Psoas muscle (tissue), 8 donors: ENCODE measurements around the gene PSMF1. TPM values are rescaled to one million over a fixed set of nuclear protein-coding genes. Genes with fewer than 3 reads are reported as not detected.

ENCODE experiments used
- ATAC-seq, 4 donors: fragments of 200-7000 bp; cut with Tn5 transposase; one replicate each; pipeline ENCODE4 v1.9.1; 2020; ENCODE audit warnings: moderate library complexity in 3 of 4, mild to moderate bottlenecking in 2 of 4
- DNase-seq, 2 donors: peaks; one replicate each; pipeline ENCODE4 v3.0.0-alpha.2; 2020
- H3K27ac ChIP-seq: fragments of 200-600 bp; one replicate; pipeline ENCODE4 v1.8.0; 2022
- H3K27me3 ChIP-seq, 3 donors: fragments of 200-600 bp in 1 of 3; one replicate each; pipeline versions ENCODE4 v1.6.1 to v1.8.0; 2013 to 2022; ENCODE audit warnings: low read length in 2 of 3, mild to moderate bottlenecking in 2 of 3, moderate library complexity in 1 of 3; ENCODE audit not compliant: insufficient read depth in 3 of 3
- H3K36me3 ChIP-seq, 2 donors: fragments of 200-600 bp in 1 of 2; one replicate each; pipeline versions ENCODE4 v1.6.1 to v1.8.0; 2013 to 2022; ENCODE audit warnings: low read depth in 1 of 2, mild to moderate bottlenecking in 1 of 2, moderate library complexity in 1 of 2; ENCODE audit not compliant: insufficient read depth in 1 of 2
- H3K4me1 ChIP-seq: fragments of 200-600 bp; one replicate; pipeline ENCODE4 v1.8.0; 2022
- H3K4me3 ChIP-seq: fragments of 200-600 bp; one replicate; pipeline ENCODE4 v1.8.0; 2022; ENCODE audit warnings: mild to moderate bottlenecking
- H3K9me3 ChIP-seq: fragments of 200-600 bp; one replicate; pipeline ENCODE4 v1.8.0; 2022
- WGBS, 3 donors: extraction: QIAGEN DNeasy Blood & Tissue Kit; methylation state at CpG; one replicate each; pipeline versions ENCODE4 v1.1.6 to v1.1.7; 2013; 5-methylcytosine and 5-hydroxymethylcytosine counted together
- intact Hi-C, 2 donors: fragments of 100-400 bp; cut with DNase I; formaldehyde crosslinking; loops; one replicate each; pipeline versions ENCODE4 v1.11.0 to v1.14.2; 2022
- polyA plus RNA-seq, 3 donors: library from polyadenylated mRNA; stranded (reverse); fragments of 200-250 nt; gene quantifications; one replicate each; pipeline ENCODE4 v1.2.3, GENCODE V29; 2013
- total RNA-seq, 4 donors: library from RNA; stranded (reverse); fragmentation: NEBNext Ultra II Directional in 2 of 4; extraction: Animal tissue kit (Norgen Biotek cat#: 25700) in 2 of 4; gene quantifications; one replicate each; pipeline versions ENCODE4 v1.2.1 to v1.2.4, GENCODE V29; 2021 to 2023
- TF ChIP-seq, protein P1 (sequence below): fragments of 200-600 bp; IDR thresholded peaks from one replicate; pipeline ENCODE4 v1.8.0; 2022; ENCODE audit warnings: antibody characterized with exemption
- donor health status: healthy with polysubstance abuse.
- donor health status: DM: no; HTN: no; CAD: no; lungs with moderate emphysema.
- donor health status: Bipolar disorder and iron deficiency.
- donor health status: healthy.
- donor health status: DM: yes; HTN: yes; CAD: no.
- donor health status: DM: no; HTN: no; CAD: no.
- donor health status: DM: no; HTN: no; CAD: no.
- donor health status: DM: yes; HTN: yes; CAD: no.

Gene PSMF1
- total and polyA plus RNA-seq, 7 donors: 81.0 to 159 (median 137) TPM

DNA sequence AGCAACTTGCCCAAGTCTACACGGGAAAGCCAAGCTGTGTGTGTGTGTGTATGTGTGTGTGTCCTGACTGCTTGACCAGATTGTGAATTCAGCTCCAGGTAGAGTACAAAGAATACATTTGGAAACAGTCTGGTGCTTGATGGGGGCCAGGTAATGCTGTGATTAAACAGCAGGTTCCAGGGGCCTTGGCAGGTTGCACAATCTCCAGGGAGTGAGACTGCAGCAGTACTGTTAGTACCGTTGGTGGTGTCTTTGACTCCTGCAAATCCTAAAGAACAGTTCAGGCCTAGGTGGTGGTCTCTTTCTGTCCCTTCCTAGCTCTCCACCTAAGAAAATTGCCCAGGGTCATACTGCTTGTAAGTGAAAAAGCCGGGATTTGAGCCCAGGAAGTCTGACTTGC is 11.2 kb upstream of the PSMF1 start:
- ATAC-seq (no peak), DNase-seq (no peak)
- H3K27ac ChIP-seq: no peak overlapping the region
- H3K36me3 ChIP-seq: no peaks in the 10 kb centered on the region
- WGBS, 3 donors: 79 to 88% (median 79%) methylated on average over 3 of the region's 3 CpGs
- TF ChIP-seq, protein P1, sequence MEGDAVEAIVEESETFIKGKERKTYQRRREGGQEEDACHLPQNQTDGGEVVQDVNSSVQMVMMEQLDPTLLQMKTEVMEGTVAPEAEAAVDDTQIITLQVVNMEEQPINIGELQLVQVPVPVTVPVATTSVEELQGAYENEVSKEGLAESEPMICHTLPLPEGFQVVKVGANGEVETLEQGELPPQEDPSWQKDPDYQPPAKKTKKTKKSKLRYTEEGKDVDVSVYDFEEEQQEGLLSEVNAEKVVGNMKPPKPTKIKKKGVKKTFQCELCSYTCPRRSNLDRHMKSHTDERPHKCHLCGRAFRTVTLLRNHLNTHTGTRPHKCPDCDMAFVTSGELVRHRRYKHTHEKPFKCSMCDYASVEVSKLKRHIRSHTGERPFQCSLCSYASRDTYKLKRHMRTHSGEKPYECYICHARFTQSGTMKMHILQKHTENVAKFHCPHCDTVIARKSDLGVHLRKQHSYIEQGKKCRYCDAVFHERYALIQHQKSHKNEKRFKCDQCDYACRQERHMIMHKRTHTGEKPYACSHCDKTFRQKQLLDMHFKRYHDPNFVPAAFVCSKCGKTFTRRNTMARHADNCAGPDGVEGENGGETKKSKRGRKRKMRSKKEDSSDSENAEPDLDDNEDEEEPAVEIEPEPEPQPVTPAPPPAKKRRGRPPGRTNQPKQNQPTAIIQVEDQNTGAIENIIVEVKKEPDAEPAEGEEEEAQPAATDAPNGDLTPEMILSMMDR: no peak
- H3K9me3 ChIP-seq: no peaks in the 10 kb centered on the region
- no peaks in the 10 kb centered on the region for H3K4me1 ChIP-seq
- H3K4me3 ChIP-seq: no peak overlapping the region
- H3K27me3 ChIP-seq: no peaks in the 10 kb centered on the region
- intact Hi-C loops: loop anchor here in 1 of 2 donors (5.0 kb wide), 2 partner anchors 105 to 290 kb away; no protein-coding TSS in a partner anchor

DNA sequence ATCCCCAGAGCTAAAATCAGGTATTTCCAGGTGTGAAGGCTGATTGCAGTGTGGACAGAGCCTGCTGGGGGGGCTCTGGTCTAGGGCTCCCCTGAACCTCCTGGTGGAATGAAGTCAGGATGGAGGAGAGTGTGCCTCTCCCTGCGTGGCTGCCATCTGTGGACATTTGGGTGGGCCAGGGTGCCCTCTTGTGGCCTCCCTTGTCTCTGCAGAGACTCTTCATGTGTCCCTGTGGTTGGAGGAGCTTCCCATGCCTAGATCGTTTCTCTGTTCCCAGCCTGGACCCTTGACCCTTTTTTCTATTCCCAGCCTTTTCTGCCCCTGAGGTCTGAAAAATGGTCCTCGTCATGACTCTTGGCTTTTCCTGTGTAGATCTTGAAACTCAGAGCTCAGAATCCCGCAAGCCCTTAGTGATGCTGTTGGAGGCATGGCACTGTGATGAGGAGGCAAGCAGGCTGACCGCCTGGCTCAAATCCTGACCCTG is 9.9 kb upstream of the PSMF1 start:
- no peaks in the 10 kb centered on the region for H3K36me3 ChIP-seq
- peak; percentile 57 to 75 (median 74) for ATAC-seq

DNA sequence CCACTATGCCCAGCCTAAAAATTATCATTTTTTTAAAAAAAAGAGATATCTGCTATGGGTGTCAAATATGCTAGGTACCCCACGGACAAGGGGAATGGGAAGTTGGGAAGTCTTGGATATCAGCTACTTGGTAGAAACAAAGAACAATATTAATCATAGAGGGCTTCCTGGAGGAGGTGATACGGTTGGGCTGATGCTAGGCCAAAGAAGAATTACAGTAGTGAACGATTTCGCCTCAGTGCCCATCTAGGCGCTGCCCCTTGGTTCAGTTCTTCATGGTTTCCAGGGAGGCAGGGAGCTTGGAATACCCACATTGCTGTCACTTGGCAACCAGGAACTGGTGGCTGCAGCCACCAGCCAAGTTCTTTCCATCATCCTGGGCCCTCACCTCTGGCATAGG is 5.5 kb upstream of the PSMF1 start:
- peaks cover 5% of the 10 kb centered on the region for H3K4me1 ChIP-seq
- no peak overlapping the region for H3K4me3 ChIP-seq
- H3K27me3 ChIP-seq: no peaks in the 10 kb centered on the region
- TF ChIP-seq, protein P1: no peak
- DNase-seq (no peak), ATAC-seq (no peak)
- no peaks in the 10 kb centered on the region for H3K9me3 ChIP-seq
- no peak overlapping the region for H3K27ac ChIP-seq
- intact Hi-C loops: loop anchor here in 1 of 2 donors (10.0 kb wide), 1 partner anchor 352 kb away; the partner anchor contains the start of gene NSFL1C
- 86 to 92% (median 87%) methylated on average over 5 of the region's 5 CpGs for WGBS, 3 donors
- no peaks in the 10 kb centered on the region for H3K36me3 ChIP-seq

More for the DNA sequence above, 9.9 kb upstream of the PSMF1 start:
- Histone ChIP-seq H3K27ac (no peak overlapping the region), H3K4me1 (no peaks in the 10 kb centered on the region), H3K9me3 (no peaks in the 10 kb centered on the region), H3K27me3 (no peaks in the 10 kb centered on the region), H3K4me3 (no peak overlapping the region)
- intact Hi-C loops: loop anchor here in 1 of 2 donors (5.0 kb wide), 2 partner anchors 104 to 291 kb away; no protein-coding TSS in a partner anchor
- WGBS, 3 donors: 29 to 38% (median 31%) methylated on average over 5 of the region's 5 CpGs
- TF ChIP-seq, protein P1: peak; percentile 72
- peak; percentile 55 to 58 for DNase-seq

DNA sequence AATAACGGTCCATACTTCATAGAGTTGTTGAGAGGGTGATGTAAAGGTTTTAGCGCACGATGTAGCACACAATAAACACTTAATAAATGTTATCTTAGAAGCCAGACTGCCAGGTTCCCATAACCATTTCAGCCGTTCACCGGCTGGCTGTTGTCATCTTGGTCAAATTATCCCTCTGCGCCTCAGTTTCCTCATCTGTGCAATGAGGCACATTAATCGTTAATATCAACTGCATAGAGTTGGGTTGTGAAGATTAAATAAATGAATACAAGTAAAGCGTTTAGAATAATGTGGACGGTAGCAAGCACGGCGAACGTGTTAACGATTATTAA is 432 bp upstream of the PSMF1 start:
- ATAC-seq: no peak
- 23 to 26% (median 24%) methylated on average over 13 of the region's 13 CpGs for WGBS, 3 donors
- H3K4me1 ChIP-seq: peaks cover 45% of the 10 kb centered on the region
- peaks cover 0 to 14% of the 10 kb centered on the region in 2 donors for H3K36me3 ChIP-seq
- H3K9me3 ChIP-seq: no peaks in the 10 kb centered on the region
- peak overlapping the region; percentile 85 for H3K27ac ChIP-seq
- no peak for DNase-seq
- H3K27me3 ChIP-seq: no peaks in the 10 kb centered on the region
- H3K4me3 ChIP-seq: peak overlapping the region; percentile 98
- intact Hi-C loops: loop anchor here (5.0 to 10.0 kb wide), 3 partner anchors 274 to 349 kb away; partner anchors contain the start of genes NSFL1C (in 2 of the 2) and FKBP1A (in 1 of the 2)
- TF ChIP-seq, protein P1: no peak

DNA sequence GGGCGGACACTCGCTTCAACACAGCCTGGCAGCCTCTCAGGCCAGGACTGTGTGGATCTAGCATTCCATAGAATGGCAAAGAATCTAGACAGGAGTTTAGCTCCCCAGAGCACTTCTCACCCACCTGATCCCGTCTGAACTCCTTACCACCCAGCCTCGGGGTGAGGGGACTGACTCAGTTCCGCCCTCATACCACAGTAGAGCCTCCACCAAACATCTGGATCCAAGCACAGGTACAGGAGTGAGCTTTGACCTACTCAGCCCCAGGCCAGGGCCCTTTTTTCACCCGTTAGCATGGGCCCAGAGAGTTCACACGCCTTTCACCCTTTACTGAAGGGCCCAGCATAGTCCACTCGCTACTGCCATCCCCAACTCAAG is 715 bp downstream of the PSMF1 start:
- no peaks in the 10 kb centered on the region for H3K27me3 ChIP-seq
- H3K36me3 ChIP-seq: peaks cover 0 to 14% of the 10 kb centered on the region in 2 donors
- DNase-seq: no peak
- 12 to 15% (median 12%) methylated on average over 7 to 8 of the region's 8 CpGs for WGBS, 3 donors
- intact Hi-C loops: loop anchor here (5.0 to 10.0 kb wide), 3 partner anchors 273 to 348 kb away; partner anchors contain the start of genes NSFL1C (in 2 of the 2) and FKBP1A (in 1 of the 2)
- ATAC-seq: peak in 1 of 4 donors; percentile 1
- H3K4me1 ChIP-seq: peaks cover 56% of the 10 kb centered on the region
- TF ChIP-seq, protein P1: no peak
- H3K4me3 ChIP-seq: peak overlapping the region; percentile 98
- peak overlapping the region; percentile 85 for H3K27ac ChIP-seq
- H3K9me3 ChIP-seq: no peaks in the 10 kb centered on the region
